ENCODE results near the gene ULK1.

GRCh38 chr12:131897875-131898274 lies 3.5 kb downstream of the ULK1 start:
- TF ChIP-seq CTCF (IDR thresholded peaks at IDR 0.05) (no peak), POLR2AphosphoS5 (IDR thresholded peaks at IDR 0.05; ENCODE audit: insufficient read depth in 1 of 2, low read depth in 1 of 2) (no peak), POLR2A (IDR thresholded peaks at IDR 0.05) (no peak)
